GM12874 (cell line): ENCODE results near the gene RNF135.

Experiments used
- TF ChIP-seq, protein P1 (sequence below): IDR thresholded peaks from 2 replicates; pipeline ENCODE4 v1.5.1; 2011; ENCODE audit warnings: low read depth, mild to moderate bottlenecking, control low read depth, low read length, moderate library complexity; ENCODE audit not compliant: insufficient read depth

RNF135 gene

GRCh38 chr17:30961209-30962188 is 9.3 kb upstream of the RNF135 start:
- TF ChIP-seq, protein P1, sequence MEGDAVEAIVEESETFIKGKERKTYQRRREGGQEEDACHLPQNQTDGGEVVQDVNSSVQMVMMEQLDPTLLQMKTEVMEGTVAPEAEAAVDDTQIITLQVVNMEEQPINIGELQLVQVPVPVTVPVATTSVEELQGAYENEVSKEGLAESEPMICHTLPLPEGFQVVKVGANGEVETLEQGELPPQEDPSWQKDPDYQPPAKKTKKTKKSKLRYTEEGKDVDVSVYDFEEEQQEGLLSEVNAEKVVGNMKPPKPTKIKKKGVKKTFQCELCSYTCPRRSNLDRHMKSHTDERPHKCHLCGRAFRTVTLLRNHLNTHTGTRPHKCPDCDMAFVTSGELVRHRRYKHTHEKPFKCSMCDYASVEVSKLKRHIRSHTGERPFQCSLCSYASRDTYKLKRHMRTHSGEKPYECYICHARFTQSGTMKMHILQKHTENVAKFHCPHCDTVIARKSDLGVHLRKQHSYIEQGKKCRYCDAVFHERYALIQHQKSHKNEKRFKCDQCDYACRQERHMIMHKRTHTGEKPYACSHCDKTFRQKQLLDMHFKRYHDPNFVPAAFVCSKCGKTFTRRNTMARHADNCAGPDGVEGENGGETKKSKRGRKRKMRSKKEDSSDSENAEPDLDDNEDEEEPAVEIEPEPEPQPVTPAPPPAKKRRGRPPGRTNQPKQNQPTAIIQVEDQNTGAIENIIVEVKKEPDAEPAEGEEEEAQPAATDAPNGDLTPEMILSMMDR: no peak

GRCh38 chr17:30964876-30965275 is 6.0 kb upstream of the RNF135 start:
- TF ChIP-seq, protein P1: no peak

DNA sequence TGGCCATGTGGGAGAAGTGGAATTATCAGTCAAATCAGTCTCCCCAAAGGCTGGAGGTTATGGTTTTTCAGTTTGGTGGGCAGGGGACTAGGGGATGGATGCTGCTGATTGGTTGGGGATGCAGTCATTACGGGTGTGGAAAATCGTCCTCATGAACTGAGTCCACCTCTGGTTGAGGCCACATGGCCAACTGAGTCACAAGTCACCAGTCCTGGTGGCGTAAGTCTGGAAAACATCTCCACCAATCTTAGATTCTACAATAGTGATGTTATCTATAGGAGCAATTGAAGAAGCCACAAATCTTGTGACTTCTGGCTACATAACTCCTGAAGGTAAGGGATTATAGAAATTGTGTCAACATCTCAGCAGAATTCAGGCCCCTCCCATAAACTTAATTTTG is 5.2 kb upstream of the RNF135 start:
- TF ChIP-seq, protein P1: no peak

DNA sequence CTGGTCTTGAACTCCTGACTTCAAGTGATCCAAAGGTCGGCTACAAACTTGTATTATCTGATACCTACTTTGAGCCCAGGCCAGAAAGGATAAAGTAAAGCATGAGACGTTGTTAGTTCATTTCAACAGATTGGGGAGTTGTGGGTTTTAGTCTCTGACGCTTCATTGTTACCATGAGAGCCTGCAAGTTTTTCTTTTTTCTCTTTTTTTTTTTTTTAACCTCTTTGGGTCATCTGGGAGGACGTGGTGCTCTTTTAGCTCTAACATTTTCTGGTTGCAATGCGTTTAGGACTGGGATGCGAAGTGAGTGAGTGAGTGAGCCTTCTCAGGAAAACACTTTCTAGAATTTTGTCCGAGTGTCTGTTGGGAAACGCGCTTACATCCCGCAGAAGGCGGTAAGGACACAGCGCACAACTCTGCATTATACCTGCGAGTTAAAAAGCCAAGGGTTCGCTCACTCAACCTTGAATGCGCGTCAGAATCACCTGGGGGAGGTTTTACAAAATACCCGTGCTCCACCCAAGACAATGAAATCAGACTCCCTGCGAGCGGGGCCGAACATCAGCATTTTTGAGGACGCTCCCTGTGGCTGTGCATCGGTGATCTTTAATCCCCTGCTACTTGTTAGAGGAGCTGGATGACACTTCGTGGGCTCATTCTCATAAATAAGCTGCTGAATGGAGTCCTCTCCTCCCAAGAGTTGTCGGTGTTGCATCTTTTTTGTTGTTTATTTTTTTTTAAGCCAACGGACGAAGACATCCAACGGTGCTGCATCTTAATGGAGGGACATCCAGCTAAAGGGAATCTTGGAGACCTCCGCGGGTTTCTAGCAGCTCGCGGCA is 629 bp upstream of the RNF135 start:
- TF ChIP-seq, protein P1: no peak

- TF ChIP-seq, protein P1: no peak
Observed at GRCh38 chr17:30975042-30975820, 4.4 kb downstream of the RNF135 start.

GRCh38 chr17:30981531-30982519 is 11.0 kb downstream of the RNF135 start:
- TF ChIP-seq, protein P1: no peak
